ENCODE results near the gene LAMA2. TPM values are rescaled to one million over a fixed set of nuclear protein-coding genes. Genes with fewer than 3 reads are reported as not detected.

LAMA2 gene
- total and polyA plus RNA-seq, 2 of the 8 experiments (the other 6 are each of a cell fraction or from before 2014, with no cell fraction given), result 1.3 to 3.8 TPM

DNA sequence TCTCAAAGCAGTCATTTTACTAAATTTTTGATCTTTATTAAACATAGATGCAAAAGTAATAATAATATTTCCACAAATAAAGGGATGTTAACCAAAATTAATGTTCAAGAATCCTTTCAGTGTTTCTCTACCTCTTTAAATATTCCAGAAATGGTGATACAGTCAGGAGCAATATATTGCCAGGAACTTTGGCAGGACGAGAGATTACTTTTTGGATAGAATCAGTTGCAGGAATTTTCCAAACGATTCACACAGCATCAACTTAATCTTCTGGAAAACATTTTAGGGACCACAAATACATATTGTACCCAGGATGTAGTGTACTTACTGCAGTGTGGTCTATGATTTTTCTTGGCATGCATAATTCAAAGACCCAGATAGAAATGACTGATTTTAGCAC lies 125.7 kb downstream of the LAMA2 start (continued):
- TF ChIP-seq ZNF274 (IDR thresholded peaks at IDR 0.05; ENCODE audit: borderline replicate concordance, extremely low read depth, low read length) (no peak), HDAC2 (IDR thresholded peaks at IDR 0.05; ENCODE audit: borderline replicate concordance in 1 of 2, low read depth in 2 of 2, low read length in 2 of 2) (no peak), KDM1A (IDR thresholded peaks at IDR 0.05; ENCODE audit: borderline replicate concordance, low read length) (no peak), TEAD4 (IDR thresholded peaks at IDR 0.05; ENCODE audit: low read depth, low read length) (no peak), ASH2L (IDR thresholded peaks at IDR 0.05; ENCODE audit: low read length) (no peak)
